Natural killer cell (primary cell): ENCODE measurements around the gene ECM2. TPM values are rescaled to one million over a fixed set of nuclear protein-coding genes. Genes with fewer than 3 reads are reported as not detected.

ENCODE experiments used
- ATAC-seq, 3 donors: fragments of 150-1000 bp in 2 of 3; fragments of 200-7000 bp in 1 of 3; cut with Tn5 transposase; 1 replicate in 1 of 3; 2 replicates in 2 of 3; pipeline ENCODE4 v1.10.0; 2021; ENCODE audit warnings: mild to moderate bottlenecking in 2 of 3, moderate library complexity in 2 of 3
- DNase-seq, 2 donors: peaks; one replicate each; pipeline versions ENCODE4 v3.0.0 to v3.0.0-alpha.2; 2013 to 2021; ENCODE audit warnings: mixed read lengths in 1 of 2
- H3K27ac ChIP-seq: one replicate; pipeline ENCODE4 v1.5.1; 2013; ENCODE audit warnings: mild to moderate bottlenecking, low read length
- H3K27me3 ChIP-seq: one replicate; pipeline ENCODE4 v1.6.1; 2013; ENCODE audit warnings: low read length; ENCODE audit not compliant: control insufficient read depth, insufficient read depth
- H3K36me3 ChIP-seq: one replicate; pipeline ENCODE4 v1.6.1; 2013; ENCODE audit warnings: low read length; ENCODE audit not compliant: control insufficient read depth, insufficient read depth
- H3K4me1 ChIP-seq: one replicate; pipeline ENCODE4 v1.6.1; 2013; ENCODE audit warnings: low read length; ENCODE audit not compliant: control insufficient read depth, insufficient read depth
- H3K4me3 ChIP-seq: one replicate; pipeline ENCODE4 v1.5.1; 2013; ENCODE audit warnings: low read length
- H3K9me3 ChIP-seq: one replicate; pipeline ENCODE4 v1.6.1; 2013; ENCODE audit warnings: low read length; ENCODE audit not compliant: control insufficient read depth, insufficient read depth
- H3K27ac Mint-ChIP-seq, 2 donors: one replicate each; pipeline ENCODE4 v1.8.0; 2022; ENCODE audit warnings: mild to moderate bottlenecking in 2 of 2, mixed read lengths in 2 of 2, moderate library complexity in 1 of 2
- H3K27me3 Mint-ChIP-seq, 2 donors: one replicate each; pipeline ENCODE4 v1.8.0; 2022; ENCODE audit warnings: low read depth in 2 of 2, mixed read lengths in 2 of 2
- H3K36me3 Mint-ChIP-seq: one replicate; pipeline ENCODE4 v1.8.0; 2022; ENCODE audit warnings: mixed read lengths
- H3K4me1 Mint-ChIP-seq, 2 donors: one replicate each; pipeline ENCODE4 v1.8.0; 2022; ENCODE audit warnings: mixed read lengths in 2 of 2
- H3K4me3 Mint-ChIP-seq: one replicate; pipeline ENCODE4 v1.8.0; 2022; ENCODE audit warnings: mild to moderate bottlenecking, moderate library complexity, mixed read lengths
- H3K9me3 Mint-ChIP-seq, 2 donors: one replicate each; pipeline ENCODE4 v1.8.0; 2022; ENCODE audit warnings: mixed read lengths in 2 of 2
- CTCF ChIP-seq: fragments of 200-600 bp; IDR thresholded peaks from one replicate; pipeline ENCODE4 v1.8.0; 2022; ENCODE audit warnings: antibody characterized with exemption
- WGBS: methylation state at CpG from one replicate; pipeline ENCODE4 v1.1.7; 2013; ENCODE audit warnings: missing lambda C conversion rate; ENCODE audit not compliant: insufficient coverage; 5-methylcytosine and 5-hydroxymethylcytosine counted together
- intact Hi-C: fragments of 100-400 bp; cut with micrococcal nuclease; formaldehyde crosslinking; loops from one replicate; pipeline ENCODE4 v1.14.2; 2022
- total RNA-seq, 4 donors: library from RNA; stranded (reverse); fragments of 120-200 nt in 1 of 4; gene quantifications; one replicate each; pipeline versions ENCODE4 v1.2.3 to v1.2.4, GENCODE V29; 2013 to 2022

Gene ECM2
- total RNA-seq, 3 donors from 2014 or later (not counting 1 experiment from before 2014, with no cell fraction given): not detected

DNA sequence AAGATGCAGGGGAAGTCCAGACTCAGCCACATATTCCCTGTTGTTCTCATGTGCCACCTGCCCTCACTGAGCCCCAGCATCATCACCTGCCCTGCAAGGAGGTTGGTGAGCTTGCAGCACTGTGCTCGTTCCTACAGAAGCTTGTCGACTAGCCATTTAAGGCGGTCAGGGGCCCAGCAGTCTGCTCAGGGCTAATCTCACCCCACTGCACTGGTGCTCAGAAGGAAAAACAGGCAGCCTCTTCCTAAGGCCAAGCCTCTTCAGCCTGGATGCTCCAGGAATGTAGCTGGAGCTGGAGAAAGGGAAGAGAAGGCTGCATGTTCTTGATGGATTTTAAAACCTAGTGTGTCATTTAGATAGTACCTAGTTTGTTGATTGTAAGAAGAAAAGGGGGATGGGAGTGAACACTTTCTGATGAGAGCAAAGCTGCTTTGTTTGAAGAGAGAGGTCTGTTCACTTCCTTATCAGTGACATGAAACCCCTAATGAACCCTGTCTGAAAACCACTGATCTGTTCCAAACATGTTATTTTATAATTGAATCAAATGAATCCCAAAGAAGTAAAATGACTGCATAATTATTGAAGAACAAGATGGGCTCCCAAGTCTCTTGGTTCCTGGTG is 42.9 kb downstream of the ECM2 start:
- no peak for TF ChIP-seq CTCF
- Mint-ChIP-seq H3K27ac (no peak overlapping the region), H3K9me3 (no peaks in the 10 kb centered on the region), H3K36me3 (no peaks in the 10 kb centered on the region), H3K4me1 (no peaks in the 10 kb centered on the region), H3K27me3 (no peaks in the 10 kb centered on the region), H3K4me3 (no peak overlapping the region)
- DNase-seq (no peak), ATAC-seq (no peak)
- intact Hi-C loops: no loop called here
- Histone ChIP-seq H3K27ac (no peak overlapping the region), H3K36me3 (no peaks in the 10 kb centered on the region), H3K4me1 (no peaks in the 10 kb centered on the region), H3K27me3 (no peaks in the 10 kb centered on the region), H3K4me3 (no peak overlapping the region), H3K9me3 (no peaks in the 10 kb centered on the region)
- 94% methylated on average over 3 of the region's 3 CpGs for WGBS

DNA sequence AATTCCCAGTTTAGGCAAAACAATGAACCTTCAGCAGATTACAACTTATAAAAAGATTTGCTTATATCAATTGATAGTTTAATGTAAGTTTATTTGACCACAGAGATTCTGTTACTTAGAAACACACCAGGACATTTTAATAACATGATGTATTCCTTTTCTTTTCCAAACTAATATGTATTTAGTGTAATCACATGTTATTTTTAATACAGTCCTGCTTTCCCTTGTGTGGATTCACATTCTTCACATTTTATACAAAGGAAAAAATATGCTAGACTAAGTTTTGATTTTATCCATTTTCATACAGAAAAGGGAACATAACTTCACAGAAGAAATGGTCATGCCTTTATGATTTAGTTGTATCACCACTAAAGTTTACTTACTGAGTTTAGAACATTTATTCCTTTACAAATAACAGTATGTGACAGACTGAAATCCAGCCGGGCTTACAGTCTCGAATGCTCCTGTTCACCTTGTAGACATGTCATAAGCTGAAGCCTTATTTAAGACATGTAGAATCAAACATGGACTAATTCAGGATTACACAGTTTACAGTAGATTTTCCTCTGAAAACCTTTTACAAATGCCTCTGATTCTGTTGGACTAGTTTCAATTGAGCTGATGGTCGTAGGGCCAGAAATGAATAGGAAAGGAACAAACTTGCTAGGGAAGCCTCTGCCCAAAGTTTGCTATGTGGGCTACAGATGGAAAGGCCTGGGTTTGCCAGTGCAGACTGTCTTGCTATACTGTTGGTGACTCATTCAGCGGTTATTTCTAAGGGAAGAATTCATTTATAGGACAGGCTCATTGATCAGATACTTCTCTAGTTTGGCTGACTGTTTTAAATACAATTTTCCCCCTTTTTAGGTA is 46.9 kb downstream of the ECM2 start:
- WGBS: 98% methylated on average over 4 of the region's 4 CpGs
- Mint-ChIP-seq H3K27me3 (no peaks in the 10 kb centered on the region), H3K36me3 (no peaks in the 10 kb centered on the region), H3K27ac (no peak overlapping the region), H3K4me1 (no peaks in the 10 kb centered on the region), H3K9me3 (no peaks in the 10 kb centered on the region), H3K4me3 (no peak overlapping the region)
- Histone ChIP-seq H3K27me3 (no peaks in the 10 kb centered on the region), H3K27ac (no peak overlapping the region), H3K36me3 (no peaks in the 10 kb centered on the region), H3K9me3 (no peaks in the 10 kb centered on the region), H3K4me1 (no peaks in the 10 kb centered on the region), H3K4me3 (no peak overlapping the region)
- intact Hi-C loops: no loop called here
- no peak for TF ChIP-seq CTCF
- ATAC-seq (no peak), DNase-seq (no peak)

- Histone ChIP-seq H3K36me3 (no peaks in the 10 kb centered on the region), H3K27ac (no peak overlapping the region), H3K9me3 (no peaks in the 10 kb centered on the region), H3K4me3 (no peak overlapping the region), H3K4me1 (no peaks in the 10 kb centered on the region), H3K27me3 (no peaks in the 10 kb centered on the region)
- H3K27ac Mint-ChIP-seq: no peak overlapping the region
- WGBS: 77% methylated on average over 2 of the region's 3 CpGs
- H3K4me3 Mint-ChIP-seq: no peak overlapping the region
- intact Hi-C loops: no loop called here
- no peaks in the 10 kb centered on the region for H3K4me1 Mint-ChIP-seq
- no peaks in the 10 kb centered on the region for H3K9me3 Mint-ChIP-seq
- TF ChIP-seq CTCF: no peak
- no peaks in the 10 kb centered on the region for H3K27me3 Mint-ChIP-seq
- DNase-seq (no peak), ATAC-seq (no peak)
- H3K36me3 Mint-ChIP-seq: no peaks in the 10 kb centered on the region
Observed at GRCh38 chr9:92486371-92486770, 49.4 kb downstream of the ECM2 start.
